ENCODE measurements around the gene RFTN1. TPM values are rescaled to one million over a fixed set of nuclear protein-coding genes. Genes with fewer than 3 reads are reported as not detected.

Gene RFTN1
- total and polyA plus RNA-seq, 2 of the 8 experiments (the other 6 are each of a cell fraction or from before 2014, with no cell fraction given) = 4.6 to 6.7 TPM

DNA sequence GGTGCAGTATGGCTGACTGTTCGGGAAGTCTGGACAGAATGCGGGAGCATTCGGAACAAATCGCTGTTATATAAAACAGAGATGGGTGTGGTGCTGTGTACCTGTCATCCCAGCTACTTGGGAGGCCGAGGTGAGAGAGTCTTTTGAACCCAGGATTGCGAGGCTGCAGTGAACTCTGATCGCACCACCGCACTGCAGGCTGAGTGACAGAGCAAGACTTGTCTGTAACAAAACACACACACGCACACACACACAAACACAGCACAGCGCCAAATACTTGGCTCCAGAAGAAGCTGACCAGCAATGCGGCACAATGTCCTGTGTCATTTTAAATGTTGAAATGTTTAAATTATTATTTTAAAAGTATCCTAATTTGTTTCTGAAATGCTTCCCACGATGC, 12.6 kb downstream of the RFTN1 start (continued):
- no peak for TF ChIP-seq ASH2L (IDR thresholded peaks at IDR 0.05; ENCODE audit: low read length)
- no peak for TF ChIP-seq RBBP5 (IDR thresholded peaks at IDR 0.05; ENCODE audit: borderline replicate concordance, low read depth, low read length)
- TF ChIP-seq JUND (IDR thresholded peaks at IDR 0.05; ENCODE audit: low read length) = no peak
- no peak for TF ChIP-seq SIX5 (IDR thresholded peaks at IDR 0.05; ENCODE audit: low read depth, low read length)
- TF ChIP-seq RXRA (IDR thresholded peaks at IDR 0.05; ENCODE audit: insufficient read depth, low read depth, low read length) = no peak
- no peak for TF ChIP-seq CEBPB (IDR thresholded peaks at IDR 0.05; ENCODE audit: low read depth, low read length)
- TF ChIP-seq JUN (IDR thresholded peaks at IDR 0.05; ENCODE audit: low read depth, low read length) = no peak

All from H1 (cell line).